ENCODE results near the gene RNF19B. TPM values are rescaled to one million over a fixed set of nuclear protein-coding genes. Genes with fewer than 3 reads are reported as not detected.

RNF19B gene
- total and polyA plus RNA-seq, 7 donors = 10.4 to 32.5 (median 18.8) TPM

GRCh38 chr1:32967888-32968568 is 3.4 kb upstream of the RNF19B start:
- ATAC-seq (no peak), DNase-seq (no peak)
- Histone ChIP-seq H3K27ac (no peak overlapping the region), H3K4me3 (no peak overlapping the region), H3K9me3 (no peaks in the 10 kb centered on the region), H3K36me3 (ENCODE audit: insufficient read depth in 1 of 2, low read depth in 1 of 2) (no peaks in the 10 kb centered on the region), H3K27me3 (ENCODE audit: insufficient read depth in 3 of 3, low read length in 2 of 3) (peaks cover 0 to 25% (median 2%) of the 10 kb centered on the region in 3 donors), H3K4me1 (peaks cover 6% of the 10 kb centered on the region)
- WGBS, 3 donors = 51 to 61% (median 52%) methylated on average over 4 of the region's 4 CpGs
- no peak for TF ChIP-seq CTCF (IDR thresholded peaks at IDR 0.05)
- intact Hi-C loops (cut with DNase I) = no loop called here

GRCh38 chr1:32966900-32967299 is 2.3 kb upstream of the RNF19B start:
- no peak for DNase-seq
- Histone ChIP-seq H3K36me3 (ENCODE audit: insufficient read depth in 1 of 2, low read depth in 1 of 2) (no peaks in the 10 kb centered on the region), H3K27me3 (ENCODE audit: insufficient read depth in 3 of 3, low read length in 2 of 3) (peaks cover 0 to 23% (median 2%) of the 10 kb centered on the region in 3 donors), H3K9me3 (no peaks in the 10 kb centered on the region), H3K27ac (no peak overlapping the region), H3K4me3 (no peak overlapping the region), H3K4me1 (peaks cover 16% of the 10 kb centered on the region)
- ATAC-seq = no peak
- 83 to 91% (median 86%) methylated on average over 2 of the region's 2 CpGs for WGBS, 3 donors
- no peak for TF ChIP-seq CTCF (IDR thresholded peaks at IDR 0.05)
- intact Hi-C loops (cut with DNase I) = no loop called here

- intact Hi-C loops (cut with DNase I) = no loop called here
- Histone ChIP-seq H3K4me1 (peaks cover 30% of the 10 kb centered on the region), H3K9me3 (no peaks in the 10 kb centered on the region), H3K27ac (peak overlapping the region; percentile 93), H3K4me3 (peak overlapping the region; percentile 98), H3K36me3 (ENCODE audit: insufficient read depth in 1 of 2, low read depth in 1 of 2) (no peaks in the 10 kb centered on the region), H3K27me3 (ENCODE audit: insufficient read depth in 3 of 3, low read length in 2 of 3) (peaks cover 0 to 7% (median 0%) of the 10 kb centered on the region in 3 donors)
- 72 to 78% (median 75%) methylated on average over 5 of the region's 5 CpGs for WGBS, 3 donors
- ATAC-seq = no peak
- no peak for TF ChIP-seq CTCF (IDR thresholded peaks at IDR 0.05)
- no peak for DNase-seq
These were observed 690 bp upstream of the RNF19B start for GRCh38 chr1:32965251-32965747.

- H3K27ac ChIP-seq = peak overlapping the region; percentile 93
- intact Hi-C loops (cut with DNase I) = no loop called here
- 0% methylated on average over 57 to 78 of the region's 78 CpGs for WGBS, 3 donors
These were observed 706 bp downstream of the RNF19B start for GRCh38 chr1:32963746-32964460.

More at GRCh38 chr1:32963746-32964460, 706 bp downstream of the RNF19B start:
- peak; percentile 61 to 75 for DNase-seq
- Histone ChIP-seq H3K4me3 (peak overlapping the region; percentile 98), H3K4me1 (peaks cover 33% of the 10 kb centered on the region), H3K9me3 (no peaks in the 10 kb centered on the region), H3K36me3 (ENCODE audit: insufficient read depth in 1 of 2, low read depth in 1 of 2) (no peaks in the 10 kb centered on the region), H3K27me3 (ENCODE audit: insufficient read depth in 3 of 3, low read length in 2 of 3) (peaks cover 0 to 6% (median 0%) of the 10 kb centered on the region in 3 donors)
- TF ChIP-seq CTCF (IDR thresholded peaks at IDR 0.05) = no peak
- peak; percentile 16 to 42 (median 28) for ATAC-seq

Measured in psoas muscle (tissue), 8 donors.